ES-I3 (cell line): ENCODE results near the gene NDUFB10.
"Not testable (repeated sequence)": the region's sequence is repeated elsewhere in the genome, so short reads cannot be mapped to it uniquely, and the experiment has no call there.

Source experiments
- H3K36me3 ChIP-seq: 2 replicates; pipeline ENCODE4 v1.6.1; 2013; ENCODE audit warnings: mild to moderate bottlenecking, low read length, control low read depth, moderate library complexity; ENCODE audit not compliant: insufficient read depth
- H3K4me1 ChIP-seq: 2 replicates; pipeline ENCODE4 v1.6.1; 2013; ENCODE audit warnings: mild to moderate bottlenecking, control low read depth, low read length; ENCODE audit not compliant: insufficient read depth
- H3K9ac ChIP-seq: 2 replicates; pipeline ENCODE4 v1.6.1; 2013; ENCODE audit warnings: low read depth, mild to moderate bottlenecking, low read length, moderate library complexity
- H3K9me3 ChIP-seq: 2 replicates; pipeline ENCODE4 v1.6.1; 2013; ENCODE audit warnings: mild to moderate bottlenecking, low read length, moderate library complexity; ENCODE audit not compliant: control insufficient read depth, insufficient read depth

Gene NDUFB10

DNA sequence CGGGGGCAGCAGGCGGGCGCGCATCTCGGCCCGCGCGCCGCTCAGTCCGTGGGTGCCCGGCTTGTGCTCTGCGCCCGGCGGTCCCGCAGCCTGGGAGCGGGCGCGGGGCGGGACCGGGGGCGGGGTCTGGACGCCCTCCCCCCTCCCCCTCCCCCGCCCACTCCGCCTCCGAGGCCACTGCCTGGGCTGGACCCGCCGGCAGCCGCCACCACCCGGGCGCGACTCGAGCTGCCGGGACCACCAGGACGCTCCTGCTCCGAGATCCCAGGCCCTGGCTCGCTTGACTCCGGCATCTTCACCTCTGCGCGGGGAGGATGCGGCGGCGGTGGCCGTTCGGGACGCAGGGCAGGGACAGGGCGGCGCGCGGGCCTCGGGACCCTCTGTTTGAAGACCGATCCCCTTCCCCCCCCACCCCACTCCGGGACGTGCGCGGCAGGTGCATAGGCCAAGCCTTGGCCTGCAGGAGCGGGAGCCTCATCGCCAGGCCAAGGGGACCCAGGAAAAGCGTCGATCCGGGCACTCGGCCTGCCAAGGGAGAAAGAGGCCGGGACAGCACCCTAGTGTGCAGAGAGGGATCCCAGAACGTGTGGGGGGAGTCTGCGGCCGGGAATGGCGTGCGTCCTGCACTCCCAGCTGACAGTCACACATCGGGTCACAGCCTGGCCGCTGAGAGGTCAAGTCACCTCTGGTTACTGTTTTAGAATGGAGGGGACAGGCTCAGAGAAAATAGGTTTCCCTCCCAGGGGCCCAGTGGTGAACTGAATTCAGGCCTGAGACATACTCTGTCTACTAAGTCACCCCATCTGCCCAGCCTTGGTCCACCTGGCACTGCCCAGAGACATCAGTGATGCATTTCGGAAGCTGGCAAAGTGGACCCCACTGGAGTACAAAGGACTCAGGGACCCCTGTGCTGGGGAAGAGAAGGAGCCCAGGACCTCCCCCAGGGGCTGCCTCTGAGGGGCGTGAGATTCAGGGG is 40.7 kb upstream of the NDUFB10 start, which contains the start of gene HS3ST6:
Gene HS3ST6 (minus strand): TSS at position 65 of the 976 bp plus-strand sequence. CDS start 92 bp downstream, outside the sequence.
- Histone ChIP-seq H3K36me3 (no peaks in the 10 kb centered on the region), H3K4me1 (peaks cover 11% of the 10 kb centered on the region; the same call in 1 of the 2 replicates), H3K9me3 (no peaks in the 10 kb centered on the region), H3K9ac (peak within 1 kb of the TSS; percentile 44; the same call in 1 of the 2 replicates)

- Histone ChIP-seq H3K9ac (no peak overlapping the region), H3K36me3 (no peaks in the 10 kb centered on the region), H3K9me3 (no peaks in the 10 kb centered on the region), H3K4me1 (peaks cover 15% of the 10 kb centered on the region; the same call in 1 of the 2 replicates)
Observed at GRCh38 chr16:1919327-1919998, 39.9 kb upstream of the NDUFB10 start.

DNA sequence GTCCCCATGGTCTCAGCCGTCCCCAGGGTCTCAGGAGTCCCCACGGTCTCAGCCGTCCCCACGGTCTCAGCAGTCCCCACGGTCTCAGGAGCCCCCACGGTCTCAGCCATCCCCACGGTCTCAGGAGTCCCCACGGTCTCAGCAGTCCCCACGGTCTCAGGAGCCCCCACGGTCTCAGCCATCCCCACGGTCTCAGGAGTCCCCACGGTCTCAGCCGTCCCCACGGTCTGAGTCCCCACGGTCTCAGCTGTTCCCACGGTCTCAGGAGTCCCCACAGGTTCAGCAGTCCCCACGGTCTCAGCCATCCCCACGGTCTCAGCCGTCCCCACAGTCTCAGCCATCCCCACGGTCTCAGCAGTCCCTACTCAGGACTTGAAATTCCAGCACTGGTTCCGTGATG is 39.2 kb upstream of the NDUFB10 start:
- H3K9ac ChIP-seq, H3K36me3 ChIP-seq: not testable (repeated sequence)

DNA sequence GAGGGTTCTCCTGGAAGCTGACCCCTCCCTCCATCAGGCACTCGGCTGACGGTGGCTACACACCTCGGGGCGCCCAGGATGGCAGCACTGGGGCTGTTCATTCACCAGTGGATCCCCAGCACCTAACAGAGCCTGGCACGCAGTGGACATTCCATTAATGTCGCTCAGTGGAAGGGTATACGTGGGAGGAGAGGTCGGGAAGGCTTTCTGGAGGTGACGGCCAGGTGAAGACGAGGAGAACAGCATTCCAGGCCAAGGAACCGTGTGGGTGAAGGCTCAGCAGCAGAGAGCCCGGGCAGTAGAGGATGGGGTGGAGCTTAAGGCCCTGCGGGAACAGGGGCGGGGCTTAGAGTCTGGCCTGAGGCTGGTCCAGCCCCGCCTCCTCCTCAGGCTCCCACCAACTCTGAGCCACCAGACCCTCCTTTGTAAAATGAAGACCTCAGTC is 38.6 kb upstream of the NDUFB10 start:
- peak overlapping the region; percentile 4; the same call in 1 of the 2 replicates for H3K9ac ChIP-seq
- peaks cover 18% of the 10 kb centered on the region; the same call in 1 of the 2 replicates for H3K4me1 ChIP-seq
- H3K9me3 ChIP-seq, result no peaks in the 10 kb centered on the region
- no peaks in the 10 kb centered on the region for H3K36me3 ChIP-seq

More for the DNA sequence above, 39.2 kb upstream of the NDUFB10 start:
- not testable (repeated sequence) for H3K9me3 ChIP-seq
- peaks cover 18% of the 10 kb centered on the region; the same call in 1 of the 2 replicates for H3K4me1 ChIP-seq

DNA sequence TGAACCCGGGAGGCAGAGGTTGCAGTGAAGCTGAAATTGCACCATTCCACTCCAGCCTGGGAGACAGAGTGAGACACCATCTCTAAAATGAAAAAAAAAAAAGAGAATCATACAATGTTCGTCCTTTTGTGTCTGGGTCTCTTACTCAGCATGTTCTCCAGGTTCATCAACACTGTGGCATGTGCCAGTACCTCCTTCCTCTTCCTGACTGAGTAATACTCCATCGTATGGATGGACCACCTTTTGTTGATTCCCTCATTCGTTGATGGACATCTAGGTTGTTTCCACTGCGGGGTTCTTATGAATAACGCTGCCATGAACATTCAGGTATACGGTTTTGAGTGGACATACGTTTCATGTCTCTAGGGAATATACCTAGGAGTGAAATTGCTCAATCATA is 37.0 kb upstream of the NDUFB10 start:
- no peaks in the 10 kb centered on the region for H3K9me3 ChIP-seq
- H3K36me3 ChIP-seq, result no peaks in the 10 kb centered on the region
- H3K9ac ChIP-seq, result no peak overlapping the region
- peaks cover 14% of the 10 kb centered on the region; the same call in 1 of the 2 replicates for H3K4me1 ChIP-seq

GRCh38 chr16:1923299-1924034 is 35.9 kb upstream of the NDUFB10 start:
- H3K9ac ChIP-seq, result peak overlapping the region; percentile 26
- H3K4me1 ChIP-seq, result peaks cover 14% of the 10 kb centered on the region; the same call in 1 of the 2 replicates
- H3K36me3 ChIP-seq, result no peaks in the 10 kb centered on the region
- no peaks in the 10 kb centered on the region for H3K9me3 ChIP-seq

DNA sequence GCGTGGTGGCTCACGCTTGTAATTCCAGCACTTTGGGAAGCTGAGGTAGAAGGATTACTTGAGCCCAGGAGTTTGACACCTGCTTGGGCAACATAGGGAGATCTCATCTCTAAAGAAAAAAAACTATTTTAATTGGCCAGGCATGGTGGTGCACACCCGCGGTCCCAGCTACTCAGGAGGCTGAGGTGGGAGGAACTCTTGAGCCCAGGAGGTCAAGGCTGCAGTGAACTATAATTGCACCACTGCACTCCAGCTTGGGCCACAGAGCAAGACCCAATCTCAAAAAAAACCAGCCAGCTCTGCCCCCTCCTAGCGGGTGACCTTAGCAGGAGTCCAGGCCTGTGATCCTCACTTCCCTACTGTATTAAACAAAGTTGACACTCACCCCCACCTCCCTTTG is 35.2 kb upstream of the NDUFB10 start:
- no peaks in the 10 kb centered on the region for H3K9me3 ChIP-seq
- no peaks in the 10 kb centered on the region for H3K36me3 ChIP-seq
- H3K9ac ChIP-seq, result peak overlapping the region; percentile 26
- peaks cover 14% of the 10 kb centered on the region; the same call in 1 of the 2 replicates for H3K4me1 ChIP-seq

GRCh38 chr16:1926271-1926670 is 33.1 kb upstream of the NDUFB10 start:
- Histone ChIP-seq H3K4me1 (peaks cover 14% of the 10 kb centered on the region; the same call in 1 of the 2 replicates), H3K9ac (no peak overlapping the region), H3K36me3 (no peaks in the 10 kb centered on the region), H3K9me3 (no peaks in the 10 kb centered on the region)

DNA sequence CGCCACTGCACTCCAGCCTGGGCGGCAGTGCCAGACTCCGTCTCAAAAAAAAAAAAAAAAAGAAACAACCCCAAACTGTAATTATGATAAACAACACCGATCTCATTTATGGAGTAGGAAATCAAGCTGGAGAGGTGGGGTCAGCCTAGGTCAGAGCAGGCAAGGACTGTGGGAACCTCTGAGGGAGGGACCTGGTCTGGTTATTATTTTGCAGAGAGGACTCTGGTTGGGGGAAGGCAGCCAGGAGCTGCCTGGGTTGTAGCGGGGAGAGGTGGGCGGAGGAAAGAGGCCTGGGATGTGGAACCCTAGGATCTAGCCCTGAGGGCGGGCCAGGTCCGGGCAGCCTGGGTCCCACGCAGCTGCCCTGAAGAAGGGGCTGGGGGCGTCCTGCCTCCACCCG is 30.2 kb upstream of the NDUFB10 start:
- Histone ChIP-seq H3K4me1 (peaks cover 6% of the 10 kb centered on the region; the same call in 1 of the 2 replicates), H3K9ac (peak overlapping the region; percentile 44; the same call in 1 of the 2 replicates), H3K36me3 (no peaks in the 10 kb centered on the region), H3K9me3 (no peaks in the 10 kb centered on the region)

DNA sequence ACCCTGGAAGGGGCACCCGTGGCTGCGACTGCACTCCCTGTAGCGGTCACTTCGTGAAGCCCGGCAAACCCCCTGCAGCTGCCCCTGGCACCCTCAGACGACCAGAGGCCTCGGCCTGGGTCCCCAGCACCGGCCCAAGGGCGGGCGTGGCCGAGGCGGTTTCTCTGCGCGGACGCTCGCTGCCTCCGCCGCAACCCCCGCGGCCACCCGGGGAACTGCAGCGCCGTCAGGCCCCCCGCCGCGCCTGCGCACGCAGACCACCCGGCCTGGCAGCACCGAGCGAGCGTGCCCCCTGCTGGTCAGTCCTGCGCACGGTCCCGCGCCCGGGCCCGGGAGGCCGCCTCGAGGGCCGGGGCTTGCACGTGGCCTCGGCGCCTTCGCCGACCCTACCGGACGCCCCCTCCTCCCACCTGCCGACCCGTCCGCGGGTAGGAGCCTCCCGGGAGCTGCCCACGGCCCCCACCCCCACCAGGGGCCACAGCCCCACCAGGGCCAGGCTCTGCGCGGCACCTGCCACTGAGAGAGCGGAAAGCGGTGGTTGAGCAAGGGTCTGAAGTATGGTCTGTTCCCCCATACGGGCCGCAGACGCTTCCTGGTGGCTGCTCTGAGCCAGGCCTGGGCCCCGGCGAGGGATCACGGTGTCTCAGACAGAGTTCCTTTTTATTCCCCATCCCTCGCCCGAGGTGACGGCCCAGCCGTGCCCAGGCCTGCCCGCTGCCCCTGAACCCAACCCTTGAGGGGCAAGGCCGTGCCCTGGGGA is 29.6 kb upstream of the NDUFB10 start:
- Histone ChIP-seq H3K9ac (peak overlapping the region; percentile 47; the same call in 1 of the 2 replicates), H3K36me3 (no peaks in the 10 kb centered on the region), H3K4me1 (peaks cover under 1% of the 10 kb centered on the region; the same call in 1 of the 2 replicates), H3K9me3 (no peaks in the 10 kb centered on the region)

GRCh38 chr16:1930338-1930720 is 29.0 kb upstream of the NDUFB10 start:
- no peaks in the 10 kb centered on the region for H3K9me3 ChIP-seq
- no peaks in the 10 kb centered on the region; the same call in 1 of the 2 replicates for H3K4me1 ChIP-seq
- H3K9ac ChIP-seq, result no peak overlapping the region
- H3K36me3 ChIP-seq, result no peaks in the 10 kb centered on the region

DNA sequence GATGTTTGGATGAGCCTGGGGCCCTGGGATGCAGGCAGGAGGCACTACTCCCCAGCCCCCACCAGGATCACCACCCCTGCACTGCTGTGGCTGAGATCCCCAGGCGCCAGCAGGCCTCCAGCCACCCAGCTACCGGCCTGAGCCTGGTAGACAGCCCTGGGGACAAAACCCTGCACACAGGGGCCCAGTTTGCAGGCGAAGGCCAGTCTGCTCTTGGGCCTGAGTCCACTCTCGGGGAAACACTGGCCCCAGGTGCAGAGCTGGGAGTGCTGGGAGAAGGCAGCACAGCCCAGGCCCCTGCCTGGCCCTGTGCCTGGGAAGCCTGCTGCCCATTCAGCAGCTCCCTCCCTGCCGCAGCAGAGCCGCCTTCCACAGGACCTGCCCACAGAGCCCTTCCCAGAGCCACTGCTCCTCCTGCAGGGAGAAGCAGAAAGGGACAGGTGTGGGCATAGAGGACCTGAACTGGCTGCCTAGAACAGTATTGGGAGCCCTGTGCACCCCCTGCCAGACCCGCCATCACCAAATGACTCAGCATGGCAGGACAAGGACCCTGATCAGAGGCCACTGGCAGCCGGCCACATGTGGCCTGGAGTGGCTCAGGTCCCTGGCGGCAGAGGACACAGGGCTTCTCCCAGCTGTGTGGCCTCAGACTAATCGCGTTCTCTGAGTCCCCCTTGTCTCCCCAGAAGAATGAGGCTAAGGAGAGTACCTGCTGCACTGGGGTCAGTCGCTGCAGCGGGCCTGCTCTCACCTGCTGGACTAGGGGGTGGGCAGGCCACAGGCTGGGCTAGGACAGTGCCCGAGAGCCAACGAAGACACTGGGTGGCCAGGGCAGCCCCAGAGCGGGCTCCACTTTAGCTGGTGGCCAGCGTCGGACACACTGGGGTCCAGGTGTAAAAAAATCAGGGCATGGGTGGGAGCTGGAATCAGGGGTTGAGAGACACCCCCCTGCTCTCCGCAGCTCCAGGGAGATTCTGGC is 27.0 kb upstream of the NDUFB10 start:
- Histone ChIP-seq H3K9ac (no peak overlapping the region), H3K9me3 (no peaks in the 10 kb centered on the region)

More for the DNA sequence above, 27.0 kb upstream of the NDUFB10 start:
- H3K36me3 ChIP-seq, result no peaks in the 10 kb centered on the region
- H3K4me1 ChIP-seq, result no peaks in the 10 kb centered on the region
